GM21619 (cell line): ENCODE data around the gene MMP13.
A peak's percentile ranks its signal among the peaks of the same experiment; 100 is the strongest.
"Not testable (repeated sequence)": the region's sequence is repeated elsewhere in the genome, so short reads cannot be mapped to it uniquely, and the experiment has no call there.

Experiments used
- ATAC-seq: cut with Tn5 transposase; IDR thresholded peaks from one replicate; pipeline ENCODE4 v1.9.1; 2021; ENCODE audit not compliant: unreplicated experiment

Gene MMP13

GRCh38 chr11:102955624-102956023, at the start of gene MMP13:
TSS of gene MMP13 (minus strand) at chr11:102955732. CDS start at chr11:102955705, 27 bp downstream.
- ATAC-seq: no peak

- ATAC-seq: not testable (repeated sequence)
Measured at GRCh38 chr11:103004234-103004633, 48.7 kb upstream of the MMP13 start.

GRCh38 chr11:102994105-102994504, 38.6 kb upstream of the MMP13 start:
- ATAC-seq: no peak

GRCh38 chr11:102991776-102992175, 36.2 kb upstream of the MMP13 start:
- no peak for ATAC-seq

GRCh38 chr11:102990145-102990544, 34.6 kb upstream of the MMP13 start:
- ATAC-seq: no peak

GRCh38 chr11:102989379-102990047, 34.0 kb upstream of the MMP13 start:
- ATAC-seq: no peak

- ATAC-seq: no peak
Measured at GRCh38 chr11:102986815-102987214, 31.3 kb upstream of the MMP13 start.

- no peak for ATAC-seq
Measured at GRCh38 chr11:102985850-102986249, 30.3 kb upstream of the MMP13 start.

GRCh38 chr11:102983486-102983885, 28.0 kb upstream of the MMP13 start:
- no peak for ATAC-seq

GRCh38 chr11:102981324-102981910, 25.9 kb upstream of the MMP13 start:
- ATAC-seq: peak; percentile 68

- ATAC-seq: no peak
Measured at GRCh38 chr11:102974552-102975280, 19.2 kb upstream of the MMP13 start.

- ATAC-seq: not testable (repeated sequence)
Measured at GRCh38 chr11:102973698-102974097, 18.2 kb upstream of the MMP13 start.

GRCh38 chr11:102972853-102973252, 17.3 kb upstream of the MMP13 start:
- no peak for ATAC-seq

- ATAC-seq: no peak
Measured at GRCh38 chr11:102971766-102972165, 16.2 kb upstream of the MMP13 start.

- ATAC-seq: no peak
Measured at GRCh38 chr11:102967497-102967896, 12.0 kb upstream of the MMP13 start.

- ATAC-seq: no peak
Measured at GRCh38 chr11:102966011-102966410, 10.5 kb upstream of the MMP13 start.

- no peak for ATAC-seq
Measured at GRCh38 chr11:102964867-102965266, 9.3 kb upstream of the MMP13 start.

- no peak for ATAC-seq
Measured at GRCh38 chr11:102957953-102958352, 2.4 kb upstream of the MMP13 start.

- ATAC-seq: no peak
Measured at GRCh38 chr11:102950622-102951081, 4.9 kb downstream of the MMP13 start.

- no peak for ATAC-seq
Measured at GRCh38 chr11:102946237-102946636, 9.3 kb downstream of the MMP13 start.

- peak; percentile 82 for ATAC-seq
Measured at GRCh38 chr11:102940714-102941588, 14.6 kb downstream of the MMP13 start.
